Cerebellar cortex (tissue), 1 donor: ENCODE data around the gene PDE4C.

Experiments used
- DNase-seq: peaks from one replicate; pipeline ENCODE4 v3.0.0-alpha.2; 2015; ENCODE audit warnings: low spot score

The PDE4C gene

GRCh38 chr19:18254546-18255503 lies 28.6 kb upstream of the PDE4C start:
- DNase-seq: no peak

DNA sequence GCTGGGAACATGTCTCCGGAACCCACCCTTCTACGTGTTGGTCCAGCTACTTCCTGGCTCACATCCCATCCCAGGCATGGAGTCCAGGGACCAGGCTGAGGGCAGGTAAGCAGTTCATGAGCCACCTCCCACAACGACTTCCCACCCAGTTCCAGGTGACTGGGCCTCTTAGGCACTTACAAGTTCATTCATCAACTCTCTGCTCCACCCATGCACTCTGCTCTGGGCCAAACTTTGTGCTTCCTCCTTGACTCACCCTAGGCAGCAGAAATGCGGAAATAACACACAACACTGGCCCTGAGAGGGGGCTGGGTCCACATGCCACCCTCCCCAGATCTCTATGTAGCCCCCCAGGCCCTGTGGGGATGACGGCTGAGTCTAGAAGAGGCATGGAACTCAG lies 27.5 kb upstream of the PDE4C start:
- no peak for DNase-seq

GRCh38 chr19:18253130-18253529 lies 26.9 kb upstream of the PDE4C start:
- no peak for DNase-seq

GRCh38 chr19:18252370-18252717 lies 26.1 kb upstream of the PDE4C start:
- no peak for DNase-seq

GRCh38 chr19:18251587-18252369 lies 25.5 kb upstream of the PDE4C start:
- peak; percentile 84 for DNase-seq

- no peak for DNase-seq
Observed at GRCh38 chr19:18249834-18250233, 23.6 kb upstream of the PDE4C start.

- DNase-seq: no peak
Observed at GRCh38 chr19:18245297-18245696, 19.1 kb upstream of the PDE4C start.

DNA sequence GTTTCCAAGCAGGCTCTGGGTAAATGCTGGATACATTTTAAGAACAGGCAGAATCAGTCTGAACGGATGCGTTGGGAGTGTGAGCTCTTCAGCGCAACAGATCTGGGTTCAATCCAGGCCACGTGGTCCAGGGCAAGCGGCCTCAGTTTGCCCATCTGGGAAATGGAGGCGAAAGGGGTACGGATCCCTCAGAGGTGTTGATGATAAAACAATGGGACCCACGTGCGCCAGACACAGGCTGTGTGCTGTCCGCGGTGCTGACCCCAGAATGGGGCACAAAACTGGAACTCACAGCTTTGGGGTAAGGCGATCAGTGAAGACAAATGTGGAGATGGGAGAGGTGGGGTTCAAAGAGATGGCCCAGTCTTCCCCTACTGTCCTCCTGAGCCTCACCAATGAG lies 13.1 kb upstream of the PDE4C start:
- DNase-seq: no peak

GRCh38 chr19:18234194-18234593 lies 8.0 kb upstream of the PDE4C start:
- no peak for DNase-seq

GRCh38 chr19:18233224-18233825 lies 7.1 kb upstream of the PDE4C start:
- peak; percentile 39 for DNase-seq

DNA sequence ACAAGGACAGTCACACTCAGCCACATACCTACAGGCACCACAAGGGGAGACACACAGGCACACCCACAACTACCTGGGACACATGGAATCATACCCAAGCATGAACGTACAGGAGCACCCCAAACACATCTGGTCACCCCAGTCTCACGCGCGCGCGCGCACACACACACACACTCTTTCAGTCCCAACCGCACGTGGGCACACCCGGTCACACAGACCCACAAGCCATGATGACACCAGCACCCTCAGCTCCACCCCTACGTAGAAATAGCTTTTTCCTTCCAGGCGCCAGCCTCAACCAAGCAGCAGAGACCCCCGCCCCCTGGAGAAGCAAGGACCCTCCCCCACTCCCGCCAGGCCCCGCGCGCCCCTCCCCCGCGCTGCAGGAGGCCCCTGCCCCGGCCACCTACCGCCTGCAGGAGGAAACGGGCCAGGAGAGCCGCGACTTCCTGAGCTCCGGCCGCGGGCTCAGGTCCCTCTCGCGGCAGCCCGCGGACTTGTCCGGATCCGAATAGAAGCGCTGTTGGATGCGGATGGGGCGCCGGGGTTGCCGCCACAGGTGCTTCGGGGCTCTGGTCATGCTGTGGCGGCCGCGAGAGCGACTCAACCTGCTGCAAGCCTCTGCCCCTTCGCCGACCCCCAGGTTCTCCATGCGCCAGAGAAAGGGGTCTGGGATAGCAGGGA lies 6.4 kb upstream of the PDE4C start:
- DNase-seq: peak; percentile 65

DNA sequence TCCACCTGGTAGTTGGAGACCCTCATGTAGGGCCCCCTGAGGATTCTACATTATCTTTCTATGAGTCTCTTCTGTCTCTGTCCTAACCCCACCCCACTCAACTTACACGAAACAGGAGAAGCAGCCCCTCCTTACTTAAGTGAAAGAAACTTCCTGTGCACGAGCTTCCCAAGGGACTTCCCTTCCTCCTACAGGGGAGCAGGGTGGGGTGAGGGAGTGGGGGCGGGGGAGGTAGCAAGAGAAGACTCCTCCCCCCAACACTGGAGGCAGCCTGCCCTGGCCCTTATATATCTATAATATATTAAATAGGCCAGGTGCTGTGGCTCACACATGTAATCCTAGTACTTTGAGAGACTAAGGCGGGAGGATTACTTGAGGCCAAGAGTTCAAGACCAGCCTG lies 5.5 kb upstream of the PDE4C start:
- DNase-seq: peak; percentile 78

- peak; percentile 61 for DNase-seq
Observed at GRCh38 chr19:18230941-18231734, 4.9 kb upstream of the PDE4C start.

GRCh38 chr19:18229915-18230314 lies 3.7 kb upstream of the PDE4C start:
- DNase-seq: no peak

- DNase-seq: no peak
Observed at GRCh38 chr19:18229474-18229873, 3.2 kb upstream of the PDE4C start.

DNA sequence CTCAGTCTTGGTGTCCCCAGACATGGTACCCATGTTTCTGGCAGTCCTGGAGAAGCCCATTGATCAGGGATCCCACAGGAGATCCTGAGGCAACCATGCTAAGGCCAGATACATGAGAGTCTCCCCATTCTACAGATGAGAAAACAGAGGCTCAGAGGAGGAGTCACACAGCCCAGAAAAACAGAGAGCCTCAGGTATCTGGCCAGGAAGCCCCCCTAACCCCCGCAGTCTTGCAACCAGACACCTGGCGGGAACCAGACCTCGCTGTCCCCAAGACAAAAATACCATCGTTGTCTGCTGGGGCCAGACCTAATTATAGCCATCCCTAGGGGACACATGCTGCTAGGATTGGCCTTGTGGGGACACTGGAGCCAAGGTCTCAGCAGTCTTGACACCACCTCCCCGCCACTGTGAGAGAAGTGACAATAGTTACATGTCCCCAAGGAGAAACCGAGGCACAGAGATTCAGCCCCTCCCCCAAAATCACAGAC lies 1.6 kb upstream of the PDE4C start:
- no peak for DNase-seq

DNA sequence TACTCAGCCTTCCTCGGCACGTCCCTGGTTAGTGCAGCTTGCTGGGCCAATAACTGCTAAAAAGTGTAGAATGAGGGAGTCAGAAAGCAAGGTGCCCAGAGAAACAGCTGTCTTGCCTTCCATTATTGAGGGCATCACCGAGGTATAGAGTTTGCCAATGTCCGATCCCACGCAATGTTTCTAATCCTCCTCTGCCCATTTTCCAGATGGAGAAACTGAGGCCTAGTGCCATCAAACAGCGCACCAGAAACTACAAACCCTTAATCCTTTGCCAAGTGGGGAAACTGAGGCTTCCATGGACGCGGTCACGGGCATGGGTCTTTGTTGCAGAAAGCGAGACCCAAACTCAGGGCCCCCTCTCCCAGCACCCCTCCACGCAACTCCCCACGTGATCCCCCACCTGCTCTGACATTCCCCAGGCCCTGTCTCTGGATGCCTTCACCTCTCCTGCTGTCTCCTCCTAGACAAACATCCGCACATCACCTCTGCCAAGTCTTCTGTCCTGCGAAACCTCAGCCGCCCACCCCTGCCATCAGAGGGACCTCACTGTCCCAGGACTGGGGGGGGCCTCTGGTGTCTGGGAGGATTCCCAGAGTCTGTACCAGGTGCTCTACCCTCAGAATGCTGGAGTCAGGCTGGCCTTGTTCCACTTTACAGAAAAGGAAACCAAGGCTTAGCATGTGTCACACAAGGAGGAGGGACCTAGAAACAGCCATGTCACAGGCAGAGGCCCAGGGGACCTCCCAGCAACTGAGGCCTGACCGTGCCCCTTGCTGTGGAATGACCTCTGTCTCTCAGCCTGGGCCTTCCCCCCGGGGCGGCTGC lies 930 bp upstream of the PDE4C start:
- DNase-seq: no peak

DNA sequence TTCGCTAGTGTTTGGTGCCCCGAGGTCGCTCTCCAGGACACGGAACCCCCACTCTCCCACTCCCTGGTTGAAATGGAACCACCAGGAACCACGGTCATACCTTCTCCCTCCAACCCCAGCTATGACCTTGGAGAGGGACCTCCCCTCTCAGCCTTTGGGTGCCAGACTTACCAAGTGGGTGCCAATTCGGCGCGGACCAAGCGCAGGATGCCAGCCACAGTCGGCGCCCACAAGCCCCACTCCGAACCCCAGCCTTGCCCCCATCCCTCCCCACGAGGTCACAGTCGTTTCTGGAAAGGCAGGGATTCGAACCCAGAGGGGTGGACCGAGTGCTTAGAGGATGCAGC lies 910 bp downstream of the PDE4C start:
- peak; percentile 14 for DNase-seq

DNA sequence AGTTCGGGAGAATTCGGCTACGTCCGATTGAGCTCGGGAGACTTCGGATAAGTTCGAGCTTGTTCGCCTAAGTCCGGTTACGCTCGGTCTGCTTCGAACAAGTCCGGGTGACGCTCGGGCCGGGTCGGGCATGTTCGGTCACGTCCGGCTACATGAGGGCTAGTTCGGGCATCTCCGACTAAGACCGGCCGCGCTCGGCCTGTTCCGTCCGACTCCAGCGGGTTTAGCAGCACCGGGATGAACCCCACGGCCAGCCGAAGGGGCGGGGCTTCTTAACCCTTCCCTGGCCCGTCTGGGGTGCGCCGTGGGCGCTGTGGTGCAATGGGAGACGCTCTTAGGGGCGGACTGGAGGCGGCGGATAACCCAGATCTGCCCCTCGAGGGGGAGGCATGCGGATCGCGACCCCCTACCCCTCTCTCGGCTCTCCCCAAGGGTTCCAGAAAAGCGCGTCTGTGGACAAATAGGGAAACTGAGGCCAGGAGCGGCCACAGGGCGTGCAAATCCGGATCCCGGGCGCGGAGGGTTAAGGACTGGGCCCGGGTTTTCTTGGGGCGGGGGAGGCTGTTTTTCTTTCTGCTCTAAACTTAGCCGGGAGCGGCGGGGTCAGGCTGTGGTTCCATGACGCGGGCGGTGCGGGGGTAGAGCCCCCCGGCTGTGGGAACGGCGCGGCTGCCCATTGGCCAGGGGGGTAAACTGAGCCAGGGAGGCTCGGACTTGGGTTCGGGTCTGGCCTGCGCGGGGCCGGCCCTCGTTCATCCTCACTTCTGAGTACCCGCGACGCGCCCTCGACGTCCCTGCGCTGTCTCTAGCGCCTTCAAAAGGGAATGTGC lies 1.5 kb downstream of the PDE4C start:
- DNase-seq: peak; percentile 96
